ENCODE data around the gene RFX6. TPM values are rescaled to one million over a fixed set of nuclear protein-coding genes. Genes with fewer than 3 reads are reported as not detected.

Gene RFX6
- total RNA-seq, 1 donor from 2014 or later: not detected

GRCh38 chr6:116866281-116866871 is 10.7 kb upstream of the RFX6 start:
- no peaks in the 10 kb centered on the region for H3K9me3 Mint-ChIP-seq (ENCODE audit: unreplicated experiment)
- H3K36me3 Mint-ChIP-seq (ENCODE audit: unreplicated experiment): no peaks in the 10 kb centered on the region
- no peak overlapping the region for H3K27ac Mint-ChIP-seq (ENCODE audit: unreplicated experiment)
- H3K4me1 Mint-ChIP-seq (ENCODE audit: low read depth, unreplicated experiment): no peaks in the 10 kb centered on the region
- no peak for DNase-seq
- H3K27me3 Mint-ChIP-seq (ENCODE audit: unreplicated experiment): no peaks in the 10 kb centered on the region
- no peak overlapping the region for H3K4me3 Mint-ChIP-seq (ENCODE audit: unreplicated experiment)
- TF ChIP-seq, protein P1, sequence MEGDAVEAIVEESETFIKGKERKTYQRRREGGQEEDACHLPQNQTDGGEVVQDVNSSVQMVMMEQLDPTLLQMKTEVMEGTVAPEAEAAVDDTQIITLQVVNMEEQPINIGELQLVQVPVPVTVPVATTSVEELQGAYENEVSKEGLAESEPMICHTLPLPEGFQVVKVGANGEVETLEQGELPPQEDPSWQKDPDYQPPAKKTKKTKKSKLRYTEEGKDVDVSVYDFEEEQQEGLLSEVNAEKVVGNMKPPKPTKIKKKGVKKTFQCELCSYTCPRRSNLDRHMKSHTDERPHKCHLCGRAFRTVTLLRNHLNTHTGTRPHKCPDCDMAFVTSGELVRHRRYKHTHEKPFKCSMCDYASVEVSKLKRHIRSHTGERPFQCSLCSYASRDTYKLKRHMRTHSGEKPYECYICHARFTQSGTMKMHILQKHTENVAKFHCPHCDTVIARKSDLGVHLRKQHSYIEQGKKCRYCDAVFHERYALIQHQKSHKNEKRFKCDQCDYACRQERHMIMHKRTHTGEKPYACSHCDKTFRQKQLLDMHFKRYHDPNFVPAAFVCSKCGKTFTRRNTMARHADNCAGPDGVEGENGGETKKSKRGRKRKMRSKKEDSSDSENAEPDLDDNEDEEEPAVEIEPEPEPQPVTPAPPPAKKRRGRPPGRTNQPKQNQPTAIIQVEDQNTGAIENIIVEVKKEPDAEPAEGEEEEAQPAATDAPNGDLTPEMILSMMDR (IDR thresholded peaks at IDR 0.05; ENCODE audit: partially characterized antibody, unreplicated experiment): no peak

DNA sequence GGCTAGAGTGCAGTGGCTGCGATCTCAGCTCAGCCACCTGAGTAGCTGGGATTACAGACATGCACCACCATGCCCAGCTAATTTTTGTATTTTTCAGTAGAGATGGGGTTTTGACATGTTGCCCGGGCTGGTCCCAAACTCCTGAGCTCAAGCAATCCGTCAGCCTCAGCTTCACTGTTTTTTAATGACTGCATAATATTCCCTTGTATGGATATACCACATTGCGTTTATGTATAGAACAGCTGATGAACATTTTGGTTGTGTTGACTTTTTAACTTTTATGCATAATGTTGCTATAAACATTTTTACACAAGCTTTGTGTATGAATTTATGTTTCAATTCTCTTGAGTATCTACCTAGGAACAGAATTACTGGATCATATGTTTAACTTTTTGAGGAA is 4.3 kb upstream of the RFX6 start:
- no peak overlapping the region for H3K27ac Mint-ChIP-seq (ENCODE audit: unreplicated experiment)
- TF ChIP-seq, protein P1 (IDR thresholded peaks at IDR 0.05; ENCODE audit: partially characterized antibody, unreplicated experiment): no peak
- H3K9me3 Mint-ChIP-seq (ENCODE audit: unreplicated experiment): no peaks in the 10 kb centered on the region
- no peak for DNase-seq
- no peak overlapping the region for H3K4me3 Mint-ChIP-seq (ENCODE audit: unreplicated experiment)
- no peaks in the 10 kb centered on the region for H3K36me3 Mint-ChIP-seq (ENCODE audit: unreplicated experiment)
- H3K27me3 Mint-ChIP-seq (ENCODE audit: unreplicated experiment): peaks cover 17% of the 10 kb centered on the region
- H3K4me1 Mint-ChIP-seq (ENCODE audit: low read depth, unreplicated experiment): peaks cover 6% of the 10 kb centered on the region

DNA sequence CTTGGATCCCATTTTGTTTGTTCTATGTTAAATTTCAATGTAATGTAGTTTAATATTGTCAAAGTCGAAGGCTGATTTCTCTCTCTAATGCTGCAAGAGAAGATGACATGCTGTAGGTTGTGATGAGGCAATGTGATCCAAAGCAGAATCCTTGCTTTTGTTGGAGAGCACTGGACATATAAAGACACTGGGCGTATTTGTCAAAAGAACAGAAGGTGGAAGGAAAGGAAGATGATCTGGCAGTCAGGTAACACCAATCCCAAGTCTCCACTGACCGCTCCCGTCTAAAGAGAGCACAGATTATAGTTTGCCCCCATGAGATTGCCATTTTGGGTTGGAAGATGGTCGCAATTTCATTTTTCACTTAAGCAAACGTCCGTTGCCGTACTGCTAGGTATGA is 935 bp upstream of the RFX6 start:
- H3K4me1 Mint-ChIP-seq (ENCODE audit: low read depth, unreplicated experiment): peaks cover 6% of the 10 kb centered on the region
- H3K4me3 Mint-ChIP-seq (ENCODE audit: unreplicated experiment): peak overlapping the region; percentile 92
- no peaks in the 10 kb centered on the region for H3K36me3 Mint-ChIP-seq (ENCODE audit: unreplicated experiment)
- DNase-seq: no peak
- H3K27me3 Mint-ChIP-seq (ENCODE audit: unreplicated experiment): peaks cover 17% of the 10 kb centered on the region
- no peaks in the 10 kb centered on the region for H3K9me3 Mint-ChIP-seq (ENCODE audit: unreplicated experiment)
- TF ChIP-seq, protein P1 (IDR thresholded peaks at IDR 0.05; ENCODE audit: partially characterized antibody, unreplicated experiment): no peak
- H3K27ac Mint-ChIP-seq (ENCODE audit: unreplicated experiment): no peak overlapping the region

DNA sequence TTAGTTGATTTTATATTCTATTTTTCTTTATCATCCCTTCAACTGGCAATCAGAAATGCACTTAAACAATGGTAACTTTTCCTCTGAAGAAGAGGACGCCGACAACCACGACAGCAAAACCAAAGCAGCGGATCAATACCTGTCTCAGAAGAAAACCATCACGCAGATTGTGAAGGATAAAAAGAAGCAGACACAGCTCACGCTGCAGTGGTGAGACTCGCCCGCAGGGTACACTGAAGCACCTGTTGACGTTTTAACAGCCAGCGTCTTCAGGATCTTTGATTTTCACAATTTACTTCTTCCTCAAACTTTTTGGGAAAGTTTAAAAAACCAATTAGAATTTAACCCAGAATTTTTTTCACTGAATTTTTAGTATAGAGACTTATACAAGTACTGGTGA is 701 bp downstream of the RFX6 start:
- no peaks in the 10 kb centered on the region for H3K36me3 Mint-ChIP-seq (ENCODE audit: unreplicated experiment)
- TF ChIP-seq, protein P1 (IDR thresholded peaks at IDR 0.05; ENCODE audit: partially characterized antibody, unreplicated experiment): no peak
- H3K4me3 Mint-ChIP-seq (ENCODE audit: unreplicated experiment): peak overlapping the region; percentile 70
- no peak overlapping the region for H3K27ac Mint-ChIP-seq (ENCODE audit: unreplicated experiment)
- DNase-seq: no peak
- H3K9me3 Mint-ChIP-seq (ENCODE audit: unreplicated experiment): no peaks in the 10 kb centered on the region
- peaks cover 17% of the 10 kb centered on the region for H3K27me3 Mint-ChIP-seq (ENCODE audit: unreplicated experiment)
- peaks cover 6% of the 10 kb centered on the region for H3K4me1 Mint-ChIP-seq (ENCODE audit: low read depth, unreplicated experiment)

DNA sequence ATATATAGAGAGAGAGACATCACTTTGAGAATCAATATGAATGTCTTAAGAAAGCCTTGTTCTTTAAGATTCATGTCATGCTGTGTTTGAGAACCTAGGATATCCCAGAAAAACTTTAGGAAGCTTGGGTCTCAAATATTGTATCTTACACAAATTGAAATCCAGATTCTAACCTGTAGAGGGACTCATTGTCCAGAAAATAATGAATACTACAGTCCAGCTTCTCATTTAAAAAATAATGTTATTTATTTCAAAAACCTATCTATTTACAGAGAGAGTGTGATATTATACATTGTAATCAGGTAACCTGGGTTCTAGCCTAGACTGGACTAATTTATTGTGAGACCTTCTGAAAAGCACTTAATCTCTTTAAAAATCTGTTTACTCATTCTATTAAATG is 4.2 kb downstream of the RFX6 start:
- TF ChIP-seq, protein P1 (IDR thresholded peaks at IDR 0.05; ENCODE audit: partially characterized antibody, unreplicated experiment): no peak
- Mint-ChIP-seq H3K27me3 (ENCODE audit: unreplicated experiment) (peaks cover 8% of the 10 kb centered on the region), H3K4me1 (ENCODE audit: low read depth, unreplicated experiment) (peaks cover 4% of the 10 kb centered on the region), H3K27ac (ENCODE audit: unreplicated experiment) (no peak overlapping the region), H3K36me3 (ENCODE audit: unreplicated experiment) (no peaks in the 10 kb centered on the region), H3K4me3 (ENCODE audit: unreplicated experiment) (no peak overlapping the region), H3K9me3 (ENCODE audit: unreplicated experiment) (no peaks in the 10 kb centered on the region)
- DNase-seq: no peak

Data from glutamatergic neuron (in vitro differentiated cells).